ENCODE measurements around the gene NR1H3.

- TF ChIP-seq EP300 (IDR thresholded peaks at IDR 0.05; ENCODE audit: borderline replicate concordance) (no peak), REST (IDR thresholded peaks at IDR 0.05; ENCODE audit: low read depth) (no peak), TAF1 (IDR thresholded peaks at IDR 0.05; ENCODE audit: low read depth) (no peak), RAD21 (IDR thresholded peaks at IDR 0.05; ENCODE audit: low read depth) (no peak), YY1 (IDR thresholded peaks at IDR 0.05; ENCODE audit: low read depth) (no peak), EGR1 (IDR thresholded peaks at IDR 0.05) (no peak)
Measured at GRCh38 chr11:47318166-47318565, 60.4 kb downstream of the NR1H3 start.
